Stimulated activated CD8-positive, alpha-beta memory T cell treated with anti-CD3 and anti-CD28 coated beads, Interleukin-12 subunit alpha, Interleukin-12 subunit beta, amount 100 ng/mL, for 24 hours (primary cell): Measurements from ENCODE around the gene ITPR3.
"Not testable (repeated sequence)": the region's sequence is repeated elsewhere in the genome, so short reads cannot be mapped to it uniquely, and the experiment has no call there.

Experiments
- DNase-seq: peaks from one replicate; pipeline ENCODE4 v3.0.0-alpha.2; 2020; ENCODE audit errors: extremely low read depth

Gene ITPR3

DNA sequence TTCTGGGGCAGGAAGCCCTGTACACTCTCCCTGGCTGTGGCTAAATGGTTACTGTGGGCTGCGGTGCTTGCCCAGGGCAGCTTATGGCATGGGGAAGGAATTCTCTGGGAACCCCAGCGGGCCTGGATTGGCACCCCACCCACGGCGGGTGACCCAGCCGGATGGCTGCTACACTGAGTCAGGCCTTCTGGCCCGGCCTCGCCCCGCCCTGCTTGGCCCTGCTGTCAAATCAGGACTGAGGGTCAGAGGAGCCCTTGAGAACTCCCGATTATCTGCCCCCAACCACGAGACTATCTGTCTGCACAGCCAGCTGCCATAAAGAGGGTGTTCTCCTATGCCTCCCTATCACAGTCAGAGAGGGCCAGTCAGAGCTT, 7.3 kb upstream of the ITPR3 start:
- DNase-seq = no peak

DNA sequence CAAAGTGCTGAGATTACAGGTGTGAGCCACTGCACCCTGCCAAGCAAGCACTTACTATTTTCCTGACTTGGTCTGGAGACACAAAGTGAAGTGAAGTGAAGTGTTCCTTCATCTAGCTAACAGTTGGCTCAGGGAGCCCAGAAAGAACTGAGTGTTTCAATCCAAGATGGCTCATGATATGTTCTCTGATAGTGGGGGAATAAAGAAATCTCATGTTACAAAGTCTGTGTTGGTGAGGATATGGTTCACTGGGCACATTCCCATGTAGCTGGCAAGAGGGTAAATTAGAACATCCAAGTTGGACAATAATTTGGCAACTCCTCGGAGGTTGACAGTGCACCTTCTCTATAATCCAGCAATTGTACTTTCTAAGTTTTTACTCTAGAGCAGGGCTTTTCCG, 5.0 kb upstream of the ITPR3 start:
- DNase-seq = no peak

DNA sequence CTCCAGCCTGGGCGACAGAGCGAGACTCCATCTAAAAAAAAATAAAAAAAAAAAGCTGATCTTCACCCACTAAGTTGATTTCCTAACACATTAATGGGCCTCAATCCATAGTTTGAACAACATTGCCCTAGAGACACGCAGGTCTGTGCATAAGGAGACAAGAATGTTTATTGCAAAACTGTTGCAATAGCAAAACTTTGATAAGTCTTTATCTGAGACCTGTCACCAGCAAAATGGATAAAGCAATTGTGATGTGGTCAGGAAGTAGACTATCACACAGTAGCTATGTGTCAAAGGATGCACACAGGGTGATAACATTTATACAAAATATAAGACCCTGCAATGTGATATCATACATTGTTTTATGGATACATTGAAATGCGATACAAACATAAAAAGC, 4.2 kb upstream of the ITPR3 start:
- DNase-seq = no peak

DNA sequence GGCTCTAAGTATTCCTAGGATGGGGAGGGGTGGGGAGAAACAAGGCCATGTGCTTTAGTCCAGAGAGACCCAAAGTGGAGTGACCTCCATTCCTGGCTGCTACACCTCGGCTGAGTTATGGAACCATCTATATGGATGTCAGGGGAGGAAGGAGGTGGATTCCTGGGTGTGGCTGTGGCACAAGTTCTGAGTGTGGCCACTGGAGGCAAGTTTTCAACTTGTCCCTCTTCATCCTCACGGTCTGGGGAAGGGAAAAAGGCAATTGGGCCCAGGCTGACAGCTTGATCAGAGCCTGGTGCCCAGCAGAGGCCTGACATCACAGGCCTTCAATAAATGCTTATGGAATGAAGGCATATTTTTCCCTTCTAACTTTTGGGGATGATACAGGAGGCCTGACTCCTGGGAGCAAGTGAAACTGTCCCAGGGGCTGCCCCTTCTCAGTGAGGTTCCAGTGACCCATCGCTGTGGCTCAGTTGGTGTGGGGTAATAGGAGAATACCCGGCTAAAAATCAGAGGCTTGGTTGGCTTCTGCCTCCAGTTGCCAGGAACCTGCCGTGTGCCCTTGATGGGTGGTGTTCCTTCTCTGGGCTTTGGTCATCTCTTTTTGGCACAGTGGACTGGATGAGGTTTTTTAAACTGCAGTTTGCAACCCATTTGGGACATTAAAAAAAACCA, 1.8 kb upstream of the ITPR3 start:
- DNase-seq = no peak

DNA sequence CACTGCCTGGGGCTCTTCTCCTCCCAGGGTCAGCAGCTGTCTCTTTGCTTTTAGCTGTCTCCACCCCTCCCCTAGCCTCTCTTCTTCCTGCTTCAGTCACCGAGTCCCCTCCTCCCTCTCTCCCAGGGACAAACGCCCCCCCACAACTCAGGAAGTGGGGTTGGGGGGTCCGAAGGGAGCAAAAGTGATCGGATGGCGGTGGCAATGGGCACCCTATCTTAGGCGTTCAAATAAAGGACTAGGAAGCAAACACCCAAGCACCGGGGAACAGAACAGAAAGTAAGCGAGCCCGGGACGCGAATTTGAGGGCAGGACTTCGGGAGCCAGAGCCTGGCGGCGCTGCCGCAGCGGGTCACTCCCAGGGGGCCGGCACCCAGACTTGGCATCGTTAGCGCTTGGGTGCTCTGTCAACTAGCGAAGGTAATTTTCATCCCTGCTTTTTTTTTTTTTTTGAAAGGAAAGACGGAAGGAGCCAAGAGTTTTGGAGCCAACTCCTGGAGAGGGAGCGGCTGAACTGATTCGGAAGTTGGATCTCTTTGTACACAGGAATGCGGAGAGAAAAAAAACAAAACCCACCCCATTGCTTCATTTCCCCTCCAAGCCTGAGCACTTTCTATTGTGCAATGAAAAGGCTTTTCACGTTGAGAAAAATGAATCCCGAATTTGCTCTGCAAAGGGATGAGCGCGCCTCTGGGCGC, 815 bp upstream of the ITPR3 start:
- no peak for DNase-seq

DNA sequence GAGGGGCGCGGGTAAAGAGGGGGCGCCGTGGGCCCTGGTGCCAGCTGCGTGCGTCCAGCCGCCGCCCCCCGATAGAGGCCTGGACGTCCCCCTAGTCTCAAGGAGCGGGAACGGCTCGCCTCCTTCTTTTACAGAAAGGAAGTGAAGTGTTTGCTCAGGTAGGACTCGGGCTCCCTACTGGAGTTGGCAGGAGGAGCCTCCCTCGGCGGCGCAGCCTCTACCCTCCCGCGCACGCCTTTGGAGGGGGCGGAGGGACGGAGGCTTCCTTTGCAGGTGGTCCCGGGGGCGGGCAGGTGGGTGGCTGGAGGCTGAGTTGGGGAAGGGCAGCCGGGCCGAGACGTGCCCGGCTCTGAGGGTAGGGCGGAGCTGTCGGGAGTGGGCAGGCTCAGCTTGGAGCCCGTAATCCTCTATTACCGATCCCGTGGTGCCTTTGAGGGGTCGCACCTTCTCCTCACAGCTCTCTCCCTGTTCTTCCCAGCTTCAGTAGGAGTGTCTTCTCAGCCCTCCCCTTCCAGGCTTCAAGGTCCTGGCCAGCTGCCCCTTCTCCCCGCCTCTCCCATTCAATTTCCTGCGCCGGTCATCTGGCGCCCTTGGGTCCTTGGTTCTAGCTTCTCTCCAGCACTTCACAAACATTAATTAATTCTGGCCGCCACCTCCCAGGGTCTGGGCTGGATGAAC, 728 bp downstream of the ITPR3 start:
- DNase-seq = no peak

DNA sequence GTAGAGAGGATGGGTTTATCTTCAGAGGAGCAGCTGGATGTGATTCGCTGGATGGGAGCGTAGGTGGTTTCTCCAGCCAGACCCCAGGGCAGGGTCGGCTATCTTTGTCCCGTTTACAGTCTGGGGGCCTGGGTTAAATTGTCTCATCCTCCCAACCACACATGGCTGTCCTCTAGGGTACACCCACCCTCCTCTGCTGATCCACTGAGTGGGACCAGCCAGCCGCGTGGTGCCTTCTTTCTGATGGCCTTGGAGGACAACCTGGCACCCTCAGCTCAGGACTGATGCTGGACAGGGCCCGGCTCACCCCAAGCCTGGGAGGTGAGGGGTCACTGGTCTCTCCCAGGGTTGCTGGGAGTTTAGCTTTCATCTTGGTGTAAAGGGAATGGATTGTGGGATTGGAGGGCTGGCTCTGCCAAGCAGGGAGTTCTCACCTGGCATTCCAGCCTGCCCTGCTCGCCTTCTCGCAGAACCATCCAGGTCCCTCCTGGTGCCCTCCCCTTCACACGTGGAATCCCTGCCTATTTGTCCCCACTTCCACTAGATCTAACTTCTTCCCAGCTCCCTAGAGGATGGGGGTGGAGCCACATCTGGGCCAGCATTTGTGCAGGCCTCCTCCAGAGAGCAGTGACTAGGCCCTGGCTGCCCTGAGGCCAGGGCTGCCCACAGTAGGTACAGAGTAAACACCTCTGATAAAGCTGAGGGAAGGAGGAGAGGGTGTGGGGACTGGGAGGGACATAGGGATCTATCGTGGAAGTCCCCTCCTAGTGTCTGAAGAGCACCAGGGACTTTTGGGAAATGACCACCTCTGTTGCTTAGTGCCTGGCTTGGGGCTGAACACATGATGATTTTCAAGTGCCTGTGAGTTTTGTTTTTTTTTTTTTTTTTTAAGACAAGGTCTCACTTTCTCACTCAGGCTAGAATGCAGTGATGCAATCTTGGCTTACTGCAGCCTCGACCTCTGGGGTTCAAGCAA, 1.6 kb downstream of the ITPR3 start:
- no peak for DNase-seq

DNA sequence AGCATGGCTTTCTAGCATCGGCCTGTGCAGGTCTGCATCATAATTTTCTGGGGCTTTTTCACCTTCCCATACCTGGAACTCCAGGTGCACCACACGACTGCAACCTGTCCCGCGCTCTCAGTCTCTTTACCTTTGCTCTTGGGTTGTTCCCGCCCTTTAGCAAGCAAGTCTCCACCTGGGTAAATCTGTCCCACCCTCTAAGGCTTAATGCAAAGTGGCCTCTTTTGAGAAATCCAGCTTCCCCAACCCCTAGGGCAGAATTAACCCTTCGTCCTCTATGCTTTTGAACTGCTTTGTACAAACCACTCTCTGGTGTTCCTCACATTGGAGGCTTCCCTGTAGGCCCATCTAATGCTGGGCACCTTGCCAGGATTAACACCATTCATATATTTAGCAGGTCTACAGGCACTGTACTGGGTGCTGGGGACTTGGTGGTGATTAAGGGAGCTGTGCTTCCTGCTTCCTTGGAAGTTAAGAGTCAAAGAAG, 2.8 kb downstream of the ITPR3 start:
- no peak for DNase-seq

DNA sequence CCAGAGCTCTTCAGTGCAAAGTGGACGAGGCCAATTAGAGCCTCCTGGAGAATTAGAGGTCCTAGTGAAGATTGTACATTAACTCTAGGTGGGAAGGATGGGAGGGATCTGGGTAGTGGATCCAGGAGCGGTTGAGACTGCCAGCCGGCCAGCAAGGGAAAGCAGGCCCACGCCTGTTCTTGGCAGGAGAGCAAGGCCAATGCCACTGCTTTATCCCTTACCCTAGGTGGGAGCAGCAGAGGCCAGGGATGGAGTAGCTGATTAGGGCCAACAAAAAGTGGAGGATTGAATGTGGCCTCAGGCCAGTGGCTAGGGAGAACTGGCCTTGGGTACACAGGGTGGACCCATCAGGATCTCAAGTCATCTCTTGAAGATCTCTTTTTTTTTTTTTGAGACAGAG, 3.7 kb downstream of the ITPR3 start:
- no peak for DNase-seq

DNA sequence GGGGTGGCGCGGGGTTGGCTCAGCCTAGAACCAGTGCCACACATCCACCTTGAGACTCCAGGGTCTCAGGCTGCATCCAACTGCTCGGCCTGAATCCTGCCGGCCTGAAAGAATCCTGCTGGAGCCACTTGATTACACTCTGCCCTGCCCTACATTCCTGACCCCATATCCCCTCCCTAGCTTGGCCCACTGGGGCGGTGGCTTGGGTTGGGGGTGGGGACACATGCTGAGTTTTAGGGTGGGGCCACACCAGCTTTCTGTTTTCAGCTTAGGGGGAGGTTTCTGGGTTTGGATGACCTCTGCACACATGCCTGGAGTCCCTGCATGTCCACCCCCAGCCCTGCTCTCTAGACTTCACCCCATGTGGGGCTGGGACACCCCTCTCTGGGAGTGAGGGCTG, 6.8 kb downstream of the ITPR3 start:
- DNase-seq = no peak

DNA sequence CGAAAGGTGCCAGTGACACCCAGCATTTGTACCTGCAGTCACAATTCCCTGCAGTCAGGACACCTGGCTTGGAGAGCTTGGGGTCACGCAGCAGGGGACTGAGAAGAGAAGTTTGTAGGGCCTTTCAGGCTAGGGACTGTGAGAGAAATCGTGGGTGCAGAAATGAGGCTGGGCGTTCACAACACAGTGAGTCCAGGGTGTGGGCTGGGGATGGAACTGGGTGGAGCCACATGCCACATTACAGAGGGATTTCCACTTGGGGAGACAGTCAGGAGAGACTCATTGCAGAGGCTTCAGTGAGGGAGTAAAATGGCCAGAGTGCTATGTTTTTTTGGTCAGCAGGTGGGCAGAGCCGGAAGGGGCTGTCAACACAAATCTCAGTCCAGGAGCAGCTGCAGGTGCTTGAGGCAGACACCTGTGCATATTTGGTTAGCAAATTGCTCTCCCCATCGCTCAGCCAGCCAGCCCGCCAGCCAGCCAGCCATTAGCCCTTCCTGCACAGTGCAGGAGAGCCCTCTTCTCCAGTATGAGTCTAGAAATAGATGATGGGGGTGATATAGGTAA, 7.4 kb downstream of the ITPR3 start:
- DNase-seq = no peak

DNA sequence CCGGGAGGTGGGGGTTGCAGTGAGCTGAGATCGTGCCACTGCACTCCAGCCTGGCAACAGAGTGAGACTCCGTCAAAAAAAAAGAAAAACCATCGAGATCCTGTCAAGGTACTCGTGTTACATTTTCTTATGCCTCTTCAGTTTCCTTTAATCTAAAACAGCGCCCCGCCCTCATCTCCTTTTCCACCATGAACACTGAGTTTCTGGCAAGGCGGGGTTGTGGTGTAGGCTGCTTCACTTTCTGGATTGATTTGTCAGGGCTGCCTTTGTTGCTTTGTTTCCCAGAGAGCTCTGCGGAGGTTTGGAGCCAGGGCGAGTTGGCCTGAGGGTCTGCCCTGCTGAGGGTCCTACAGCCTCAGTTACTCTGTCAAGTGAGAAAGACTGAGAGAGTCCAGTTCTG, 8.9 kb downstream of the ITPR3 start:
- DNase-seq = no peak

DNA sequence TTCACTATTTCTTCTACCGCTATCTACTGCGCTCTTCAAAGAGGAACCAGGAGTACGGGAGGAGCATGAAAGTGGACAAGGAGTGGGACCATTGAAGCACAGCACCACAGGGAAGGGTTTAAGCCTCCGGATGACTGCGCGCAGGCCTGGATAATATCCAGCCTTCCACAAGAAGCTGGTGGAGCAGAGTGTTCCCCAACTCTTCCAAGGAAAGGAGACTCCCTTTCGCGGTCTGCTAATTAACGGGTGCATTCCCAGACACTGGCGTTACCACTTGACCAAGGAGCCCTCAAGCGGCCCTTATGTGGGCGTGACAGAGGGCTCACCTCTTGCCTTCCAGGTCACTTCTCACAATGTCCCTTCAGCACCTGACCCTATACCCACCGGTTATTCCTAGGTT, 10.4 kb downstream of the ITPR3 start:
- DNase-seq = not testable (repeated sequence)

DNA sequence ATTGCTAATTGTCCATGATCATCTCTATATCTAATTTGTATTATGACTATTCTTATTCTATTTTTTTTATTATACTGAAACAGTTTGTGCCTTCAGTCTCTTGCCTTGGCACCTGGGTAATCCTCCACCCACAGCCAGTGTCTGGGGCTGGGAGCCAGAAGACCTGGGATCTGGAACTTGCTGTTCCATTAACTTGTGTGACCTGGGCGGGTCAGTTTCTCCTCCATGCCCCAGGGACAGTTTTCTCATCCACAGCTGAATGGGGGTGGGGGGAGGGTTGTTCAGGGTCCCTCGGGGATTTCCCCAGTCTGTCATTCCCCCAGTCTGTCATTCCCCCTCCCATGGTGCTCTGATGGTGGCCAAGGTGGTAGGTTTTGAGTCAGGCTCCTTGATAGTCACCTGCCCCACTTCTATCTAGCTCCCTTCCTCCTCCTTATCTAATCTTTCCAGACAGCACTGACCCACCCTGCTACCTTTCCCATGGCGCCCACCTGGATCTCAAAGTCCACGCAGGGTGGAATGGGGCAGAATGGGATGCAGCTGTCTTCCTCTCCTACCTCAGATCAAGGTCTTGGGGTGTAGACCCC, 10.9 kb downstream of the ITPR3 start:
- DNase-seq = no peak

DNA sequence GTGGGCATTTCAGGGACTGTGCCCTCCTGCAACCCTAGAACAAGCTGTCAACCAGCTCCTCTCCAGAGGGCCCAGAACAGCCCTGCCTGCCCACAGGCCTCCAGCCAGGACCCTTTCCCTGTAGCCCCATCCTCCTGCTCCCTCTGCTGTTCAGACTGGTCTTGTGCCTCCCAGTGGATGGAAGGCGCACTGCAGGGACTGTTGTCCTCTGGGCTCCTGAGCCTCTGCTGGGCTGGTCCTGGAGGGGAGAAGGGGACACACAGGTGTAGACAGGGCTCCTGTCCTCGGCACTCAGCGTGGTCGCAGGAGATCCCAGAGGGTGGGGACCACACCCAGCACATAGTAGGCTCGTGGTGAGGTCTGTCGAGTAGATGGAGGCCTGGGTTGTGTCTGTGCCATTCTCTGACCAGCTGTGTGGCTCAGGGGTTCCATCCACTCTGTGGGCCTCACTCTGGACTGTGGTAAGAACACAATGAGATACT, 11.5 kb downstream of the ITPR3 start:
- no peak for DNase-seq

DNA sequence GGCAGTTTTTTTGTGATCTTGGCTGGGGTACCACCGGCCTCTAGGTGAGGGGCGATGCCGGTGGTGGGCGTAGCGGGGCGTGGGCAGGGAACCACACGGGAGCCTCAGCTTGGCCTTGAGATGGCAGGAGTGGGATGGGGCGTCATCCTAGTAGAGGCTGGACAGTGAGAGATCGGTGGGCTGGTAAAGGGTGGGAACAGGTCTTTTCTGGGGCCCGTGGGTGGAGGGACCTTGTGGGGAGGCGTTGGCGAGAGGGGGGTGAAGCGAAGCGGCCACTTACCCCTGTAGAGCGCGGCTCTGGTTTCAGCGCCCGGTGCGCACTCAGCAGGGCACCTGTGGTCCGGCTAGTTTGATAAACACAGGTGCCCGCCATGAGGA, 12.0 kb downstream of the ITPR3 start:
- DNase-seq = no peak

DNA sequence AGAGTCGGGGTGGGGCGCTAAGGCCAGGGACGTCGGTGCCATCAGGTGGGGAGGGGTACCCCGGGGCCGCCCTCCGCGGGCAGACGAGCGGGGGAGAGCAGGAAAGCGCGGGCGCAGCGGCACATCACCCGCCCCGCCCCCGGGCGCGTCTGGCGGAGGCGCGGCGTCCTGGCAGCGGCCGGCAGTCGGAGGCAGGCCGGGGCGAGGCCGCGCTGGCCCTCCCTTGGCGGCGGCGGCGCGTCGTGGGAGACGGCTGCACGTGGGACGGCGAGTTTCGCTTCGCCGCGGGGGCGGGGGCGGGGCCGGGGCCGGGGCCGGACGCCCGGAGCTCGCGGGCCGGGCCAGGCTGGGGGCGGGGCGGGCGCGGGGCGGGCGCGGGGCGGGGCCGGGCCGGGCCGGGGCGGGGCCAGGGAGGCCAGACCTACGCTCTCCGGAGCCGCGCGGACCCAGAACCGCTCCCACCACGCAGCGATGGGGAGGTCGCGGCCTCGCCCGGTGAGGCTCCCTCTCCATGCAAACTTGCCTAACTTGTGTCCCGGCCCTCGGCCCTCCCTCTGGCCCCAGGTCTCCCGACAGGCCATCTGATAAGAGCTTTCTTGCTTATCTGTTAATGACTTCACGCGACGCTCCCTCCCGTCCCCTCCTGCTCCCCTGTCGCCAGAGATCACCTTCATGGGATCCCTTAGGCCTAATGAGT, 12.5 kb downstream of the ITPR3 start:
- DNase-seq = no peak

DNA sequence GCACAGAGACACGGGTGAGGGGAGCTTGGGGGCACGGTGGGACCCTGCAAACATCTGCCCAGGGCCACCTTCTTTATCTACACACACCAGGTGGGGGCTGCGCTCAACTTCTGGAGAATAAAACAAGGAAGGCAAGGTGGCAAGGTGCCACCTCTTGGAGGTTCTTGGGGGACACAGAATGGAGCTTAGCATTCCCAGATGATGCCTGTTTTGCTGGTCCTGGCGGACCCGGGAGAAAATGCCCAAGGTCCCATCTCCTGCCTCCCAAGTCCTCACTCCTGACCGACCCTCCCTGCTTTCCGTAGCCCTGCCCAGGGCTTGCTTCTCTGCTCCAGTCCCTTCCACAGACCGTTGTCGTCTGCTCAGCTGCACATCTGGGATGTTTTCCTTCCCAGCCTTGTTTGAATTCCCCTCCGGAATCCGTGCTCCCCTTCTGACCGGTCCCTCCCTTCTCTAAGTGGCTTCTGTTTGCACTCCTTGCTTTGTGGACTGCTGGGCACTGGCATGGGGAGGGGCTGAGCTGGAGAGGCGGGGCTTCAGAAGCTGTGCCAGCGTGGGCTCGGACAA, 13.1 kb downstream of the ITPR3 start:
- DNase-seq = no peak

DNA sequence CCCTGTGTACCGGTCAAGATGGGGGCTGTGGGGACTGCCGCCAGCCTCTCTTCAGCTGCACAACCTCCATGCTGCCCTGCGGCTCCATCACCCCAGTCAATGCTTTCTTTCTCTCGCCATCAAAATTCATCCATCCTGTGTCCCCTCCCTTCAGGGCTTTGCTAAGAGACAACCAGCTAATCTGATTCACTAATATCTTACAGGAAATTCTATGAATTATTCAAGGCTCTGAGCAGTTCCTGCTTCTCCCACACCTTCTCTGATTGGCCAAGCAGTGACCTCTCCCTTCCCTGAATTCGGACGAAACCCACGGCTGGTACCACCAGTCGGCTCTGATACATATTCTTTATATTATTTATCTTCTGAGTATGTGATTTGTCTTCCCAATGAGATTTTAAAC, 13.8 kb downstream of the ITPR3 start:
- DNase-seq = no peak

DNA sequence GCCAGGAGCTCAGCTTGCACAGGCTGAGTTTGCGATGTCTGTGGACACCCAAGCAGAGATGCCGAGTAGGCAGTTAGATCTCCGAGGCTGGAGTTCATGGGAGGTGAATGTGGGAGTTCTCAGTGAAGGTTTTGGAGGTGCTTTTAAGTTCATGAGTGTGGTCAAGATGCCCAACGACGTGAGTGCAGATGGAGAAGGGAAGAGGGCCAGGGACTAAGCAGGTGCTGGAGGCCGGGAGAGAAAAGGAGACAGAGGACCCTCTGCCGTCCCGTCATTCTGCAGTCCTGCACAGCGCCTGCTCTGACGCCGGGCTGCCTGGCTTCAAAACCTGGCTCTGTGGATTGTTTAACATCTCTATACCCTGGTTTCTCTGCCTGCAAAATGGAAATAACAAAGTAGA, 15.5 kb downstream of the ITPR3 start:
- no peak for DNase-seq
